ENCODE measurements around the gene SNRPA.
"Not testable (repeated sequence)": the region's sequence is repeated elsewhere in the genome, so short reads cannot be mapped to it uniquely, and the experiment has no call there.

Gene SNRPA

GRCh38 chr19:40745402-40745780 lies 5.6 kb upstream of the SNRPA start:
- DNase-seq (ENCODE audit: low read depth): no peak

GRCh38 chr19:40747536-40747935 lies 3.5 kb upstream of the SNRPA start:
- no peak for DNase-seq (ENCODE audit: low read depth)

- DNase-seq (ENCODE audit: low read depth): peak; percentile 89
Measured at GRCh38 chr19:40750058-40750873, 737 bp upstream of the SNRPA start, which contains the start of gene ACTMAP. Gene ACTMAP, minus strand, starts transcription at chr19:40750477. Its CDS starts 674 bp downstream, at chr19:40749803.

- no peak for DNase-seq (ENCODE audit: low read depth)
Measured at GRCh38 chr19:40752257-40752781, 1.3 kb downstream of the SNRPA start.

- DNase-seq (ENCODE audit: low read depth): no peak
Measured at GRCh38 chr19:40754611-40755247, 3.7 kb downstream of the SNRPA start.

GRCh38 chr19:40755248-40755624 lies 4.2 kb downstream of the SNRPA start:
- DNase-seq (ENCODE audit: low read depth): no peak

- no peak for DNase-seq (ENCODE audit: low read depth)
Measured at GRCh38 chr19:40755791-40756190, 4.8 kb downstream of the SNRPA start.

GRCh38 chr19:40756502-40757110 lies 5.6 kb downstream of the SNRPA start:
- no peak for DNase-seq (ENCODE audit: low read depth)

GRCh38 chr19:40758491-40758890 lies 7.5 kb downstream of the SNRPA start:
- DNase-seq (ENCODE audit: low read depth): no peak

GRCh38 chr19:40759352-40759751 lies 8.3 kb downstream of the SNRPA start:
- DNase-seq (ENCODE audit: low read depth): no peak

- DNase-seq (ENCODE audit: low read depth): no peak
Measured at GRCh38 chr19:40762754-40763470, 11.9 kb downstream of the SNRPA start.

GRCh38 chr19:40763526-40763925 lies 12.5 kb downstream of the SNRPA start:
- DNase-seq (ENCODE audit: low read depth): no peak

- no peak for DNase-seq (ENCODE audit: low read depth)
Measured at GRCh38 chr19:40763963-40764362, 13.0 kb downstream of the SNRPA start.

GRCh38 chr19:40766385-40766784 lies 15.4 kb downstream of the SNRPA start:
- not testable (repeated sequence) for DNase-seq (ENCODE audit: low read depth)

GRCh38 chr19:40768869-40769268 lies 17.9 kb downstream of the SNRPA start:
- no peak for DNase-seq (ENCODE audit: low read depth)

- DNase-seq (ENCODE audit: low read depth): not testable (repeated sequence)
Measured at GRCh38 chr19:40771101-40771862, 20.3 kb downstream of the SNRPA start.

- DNase-seq (ENCODE audit: low read depth): no peak
Measured at GRCh38 chr19:40774916-40775631, 24.1 kb downstream of the SNRPA start, which contains the start of gene MIA. Gene MIA, plus strand, starts transcription at chr19:40775521. Its CDS starts 22 bp downstream, at chr19:40775543.

- DNase-seq (ENCODE audit: low read depth): no peak
Measured at GRCh38 chr19:40775632-40776022, 24.6 kb downstream of the SNRPA start.

- DNase-seq (ENCODE audit: low read depth): no peak
Measured at GRCh38 chr19:40776364-40776763, 25.4 kb downstream of the SNRPA start.

- DNase-seq (ENCODE audit: low read depth): peak; percentile 50
Measured at GRCh38 chr19:40776932-40777644, 26.1 kb downstream of the SNRPA start.
